Forelimb muscle (tissue), 1 donor: ENCODE data around the gene PDZRN3. TPM values are rescaled to one million over a fixed set of nuclear protein-coding genes. Genes with fewer than 3 reads are reported as not detected.

Source experiments
- DNase-seq: peaks from one replicate; pipeline ENCODE4 v3.0.0-alpha.2; 2013; ENCODE audit warnings: low read depth
- polyA plus RNA-seq: library from polyadenylated mRNA; unstranded; fragments of 120-200 nt; gene quantifications from one replicate; pipeline ENCODE4 v1.2.1, GENCODE V29; 2013; ENCODE audit not compliant: insufficient read length

The PDZRN3 gene
- polyA plus RNA-seq, 1 donor: 69.6 TPM

- DNase-seq: no peak
Measured at GRCh38 chr3:73461547-73461946, 163.2 kb downstream of the PDZRN3 start.

DNA sequence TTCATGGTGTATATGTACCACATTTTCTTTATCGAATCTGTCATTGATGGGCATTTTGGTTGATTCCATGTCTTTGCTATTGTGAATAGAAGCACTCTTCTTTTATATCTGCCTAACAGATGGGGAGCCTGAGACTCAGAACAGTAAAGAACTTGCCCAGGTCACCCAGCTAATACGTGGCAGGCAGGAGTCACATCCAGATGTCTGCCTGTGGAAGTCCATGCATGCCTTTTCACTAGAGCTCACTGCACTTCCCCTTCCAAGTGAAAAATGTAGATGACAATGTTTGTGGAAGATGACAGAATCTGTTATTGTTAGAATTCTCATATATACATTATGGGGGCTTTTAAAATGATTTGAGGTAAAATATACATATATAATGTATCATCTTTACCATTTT lies 165.0 kb downstream of the PDZRN3 start:
- DNase-seq: no peak

DNA sequence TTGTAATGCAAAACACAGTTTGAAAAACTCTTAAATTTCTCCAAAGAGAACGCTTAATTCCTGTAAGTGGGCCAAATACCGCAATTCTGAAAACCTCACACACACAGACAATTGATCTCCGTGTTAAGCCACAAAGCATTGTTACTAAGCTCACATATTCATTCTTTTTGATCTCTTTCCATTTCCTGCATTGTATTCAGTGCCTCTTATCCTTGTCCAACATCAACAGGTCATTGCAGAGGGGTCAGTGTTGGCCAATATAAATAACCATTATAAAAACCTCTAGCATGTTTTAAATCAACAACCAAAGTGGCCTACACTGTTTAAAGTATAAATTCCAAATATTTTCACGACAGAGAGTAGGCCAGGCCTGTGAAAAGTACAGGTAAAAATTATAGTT lies 171.1 kb downstream of the PDZRN3 start:
- no peak for DNase-seq

DNA sequence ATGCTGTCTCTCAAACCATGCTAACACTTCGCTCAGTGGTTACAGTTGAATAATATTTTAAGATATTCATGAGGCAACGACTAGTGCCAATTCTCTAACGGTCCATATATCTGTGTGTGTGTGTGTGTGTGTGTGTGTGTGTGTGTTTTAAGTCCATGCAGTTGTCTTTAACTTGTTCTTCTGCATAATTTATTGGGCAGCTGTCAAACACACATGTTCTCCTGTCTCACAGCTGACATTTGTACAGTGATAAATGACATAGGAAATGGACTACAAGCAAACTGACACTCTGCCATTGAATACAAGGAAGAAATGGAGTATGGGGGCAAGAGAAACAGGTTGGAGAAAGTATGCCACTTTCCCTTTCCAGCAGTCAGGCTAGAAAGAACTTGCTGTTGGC lies 172.0 kb downstream of the PDZRN3 start:
- DNase-seq: no peak

GRCh38 chr3:73451301-73451944 lies 173.3 kb downstream of the PDZRN3 start:
- DNase-seq: no peak

DNA sequence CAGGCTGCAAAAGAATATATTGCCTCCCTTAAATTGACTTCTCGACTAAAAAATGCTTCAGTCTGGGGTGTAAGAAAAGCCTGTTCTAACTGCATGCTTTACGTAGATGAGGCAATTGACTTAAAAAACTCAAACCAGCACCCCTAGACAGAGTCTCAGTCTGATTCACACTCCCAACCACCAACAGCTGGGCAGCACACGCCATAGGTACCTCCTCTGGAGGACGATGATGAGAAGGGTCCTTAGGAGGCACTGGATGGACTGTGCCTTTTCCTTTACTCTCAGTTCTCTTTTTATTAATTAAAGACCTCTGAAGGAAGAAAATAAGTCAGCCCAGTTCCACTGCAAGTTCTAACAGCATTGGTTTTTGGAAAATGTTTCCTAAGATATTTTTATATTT lies 175.0 kb downstream of the PDZRN3 start:
- no peak for DNase-seq

DNA sequence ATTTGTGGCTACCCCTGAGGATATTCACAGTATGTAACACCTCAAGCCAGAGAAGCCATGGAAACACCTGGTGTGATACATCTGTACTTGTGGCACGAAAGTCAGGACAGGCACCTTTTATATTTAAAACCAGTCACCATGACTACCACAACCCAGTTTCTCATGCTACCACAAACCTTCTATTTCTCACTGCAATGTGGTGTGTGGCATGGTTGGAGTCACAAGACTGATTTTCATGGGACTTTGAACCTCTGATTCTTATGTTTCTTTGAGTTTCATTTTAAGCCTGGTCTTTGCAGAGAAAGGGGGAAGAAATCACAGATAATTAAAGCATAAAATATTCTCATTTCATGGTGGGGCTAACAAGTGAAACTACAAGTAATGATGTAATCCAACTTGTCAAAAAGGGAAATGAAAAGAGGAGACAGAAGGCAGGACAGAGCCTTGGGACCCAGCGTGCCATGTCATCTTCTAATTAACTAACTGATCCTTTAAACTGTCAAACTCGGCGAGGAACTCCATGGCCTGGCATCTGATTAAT lies 175.9 kb downstream of the PDZRN3 start:
- DNase-seq: no peak

GRCh38 chr3:73448041-73448440 lies 176.7 kb downstream of the PDZRN3 start:
- no peak for DNase-seq

- no peak for DNase-seq
Measured at GRCh38 chr3:73447111-73447510, 177.6 kb downstream of the PDZRN3 start.

DNA sequence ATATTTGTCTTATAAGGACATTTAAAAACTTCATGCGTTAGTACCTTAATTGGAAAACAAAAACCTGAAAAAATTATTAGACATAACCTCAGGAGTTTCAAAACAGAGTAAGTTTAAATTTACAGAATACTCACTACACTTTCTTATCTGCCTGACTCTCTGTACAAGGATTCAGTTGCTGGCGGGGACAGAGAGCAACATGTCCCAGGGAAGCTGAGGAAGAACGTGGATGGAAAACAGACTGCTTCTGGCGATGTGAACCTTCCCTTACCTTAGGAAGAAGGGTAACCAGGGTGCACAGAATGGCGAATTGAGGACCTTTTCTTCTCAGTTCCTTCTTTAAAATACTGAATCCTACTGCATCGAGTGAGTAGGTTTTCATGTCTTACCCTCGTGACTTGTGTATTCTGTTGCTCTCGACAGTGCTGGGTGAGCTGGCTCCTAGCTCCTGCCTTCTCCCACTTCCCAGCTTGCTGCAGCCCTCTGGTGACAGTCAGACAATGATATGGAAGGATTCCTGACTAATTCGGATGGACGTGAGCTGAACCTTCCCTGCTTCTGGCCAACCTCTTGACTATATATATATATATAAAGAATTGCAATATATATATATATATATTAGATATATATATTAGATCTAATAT lies 178.2 kb downstream of the PDZRN3 start:
- DNase-seq: no peak

GRCh38 chr3:73442886-73443285 lies 181.9 kb downstream of the PDZRN3 start:
- DNase-seq: no peak

GRCh38 chr3:73442152-73442551 lies 182.6 kb downstream of the PDZRN3 start:
- no peak for DNase-seq

DNA sequence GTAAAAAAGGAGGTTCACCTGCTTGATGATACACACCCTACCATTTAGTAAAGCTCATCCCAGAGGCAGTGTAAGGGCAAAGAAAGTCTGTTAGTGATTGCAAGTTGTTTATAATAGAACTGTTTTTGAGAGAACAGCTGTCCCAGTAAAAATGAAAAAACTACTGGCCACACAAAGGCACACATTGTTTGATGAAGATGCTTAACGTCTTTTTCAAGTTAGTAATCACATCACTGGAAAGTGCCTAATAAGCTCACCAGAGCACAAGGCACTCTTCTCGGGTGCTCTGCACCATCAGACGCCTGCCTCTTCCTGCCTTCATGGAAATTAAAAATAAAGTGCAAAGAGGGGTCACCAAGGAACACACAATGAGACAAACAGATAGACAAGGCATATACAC lies 186.9 kb downstream of the PDZRN3 start:
- no peak for DNase-seq

- no peak for DNase-seq
Measured at GRCh38 chr3:73435055-73435454, 189.7 kb downstream of the PDZRN3 start.

DNA sequence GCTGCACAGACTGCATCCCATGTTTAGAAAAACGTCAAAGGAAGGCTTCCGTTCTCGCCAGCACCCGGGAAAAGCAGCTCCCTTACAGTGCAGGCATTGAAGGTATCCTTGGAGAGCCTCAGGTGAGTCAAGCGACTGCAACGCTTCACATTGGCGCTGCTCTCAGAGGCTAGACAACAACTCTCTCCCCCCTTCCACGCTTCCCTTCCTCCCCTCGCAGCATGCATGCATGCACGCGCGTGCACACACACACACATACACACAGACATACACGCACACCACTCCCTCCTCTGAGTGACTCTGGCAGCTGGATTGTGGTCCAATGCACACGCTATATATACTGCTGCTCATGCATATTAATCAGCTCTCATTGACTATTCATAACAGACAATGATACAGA lies 191.1 kb downstream of the PDZRN3 start:
- no peak for DNase-seq

DNA sequence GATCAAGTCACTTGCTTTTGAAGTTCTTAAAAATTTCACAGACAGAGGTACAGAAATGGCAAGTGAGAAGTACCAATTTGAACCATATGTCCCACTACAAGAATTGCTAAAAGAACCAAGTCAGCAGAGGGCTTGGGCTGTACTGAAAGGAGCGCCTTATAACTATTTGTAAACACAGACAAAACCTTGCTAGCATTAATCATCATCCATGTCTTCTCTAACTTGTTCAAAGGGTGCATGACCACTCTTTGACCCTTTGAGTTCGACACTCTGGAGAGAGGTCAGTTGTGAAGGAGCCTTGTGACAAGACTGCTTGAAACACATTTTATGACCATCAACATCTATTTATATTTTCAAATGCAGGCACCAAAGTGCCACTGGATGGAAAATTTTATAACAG lies 191.7 kb downstream of the PDZRN3 start:
- DNase-seq: no peak

GRCh38 chr3:73432706-73433032 lies 192.1 kb downstream of the PDZRN3 start:
- DNase-seq: no peak

- no peak for DNase-seq
Measured at GRCh38 chr3:73432023-73432705, 192.6 kb downstream of the PDZRN3 start.

- DNase-seq: no peak
Measured at GRCh38 chr3:73431183-73431900, 193.4 kb downstream of the PDZRN3 start.

DNA sequence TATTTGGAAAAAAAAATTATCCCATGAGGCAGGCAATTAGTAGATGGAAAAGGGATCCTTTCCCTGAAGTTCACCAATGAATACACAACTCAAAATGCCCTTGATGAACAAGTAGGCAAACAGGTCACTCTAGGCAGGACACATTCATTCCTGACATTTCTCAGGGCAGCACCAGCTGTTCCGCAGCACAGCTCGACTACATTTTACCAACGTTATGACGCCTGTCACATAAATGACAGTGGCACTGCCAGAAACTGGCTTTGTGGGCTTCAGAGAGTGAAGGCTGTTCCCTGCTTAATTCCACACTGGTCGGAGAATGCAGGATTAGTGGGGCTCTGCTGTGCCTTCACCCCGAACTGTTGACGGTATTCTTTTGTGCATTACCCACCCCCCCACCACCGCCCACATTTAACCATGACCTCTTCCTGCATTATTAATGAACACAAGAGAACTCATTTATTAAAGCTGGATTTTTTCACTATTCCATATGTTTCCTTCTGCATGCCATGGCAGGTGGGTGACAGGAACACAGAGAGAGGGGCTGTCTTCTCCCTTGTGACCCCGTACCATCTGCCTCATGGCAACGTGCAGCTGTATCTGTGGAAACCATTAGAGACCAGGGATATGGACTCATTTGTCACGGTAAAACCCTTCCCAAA lies 197.6 kb downstream of the PDZRN3 start:
- DNase-seq: no peak

GRCh38 chr3:73426606-73427005 lies 198.1 kb downstream of the PDZRN3 start:
- no peak for DNase-seq

DNA sequence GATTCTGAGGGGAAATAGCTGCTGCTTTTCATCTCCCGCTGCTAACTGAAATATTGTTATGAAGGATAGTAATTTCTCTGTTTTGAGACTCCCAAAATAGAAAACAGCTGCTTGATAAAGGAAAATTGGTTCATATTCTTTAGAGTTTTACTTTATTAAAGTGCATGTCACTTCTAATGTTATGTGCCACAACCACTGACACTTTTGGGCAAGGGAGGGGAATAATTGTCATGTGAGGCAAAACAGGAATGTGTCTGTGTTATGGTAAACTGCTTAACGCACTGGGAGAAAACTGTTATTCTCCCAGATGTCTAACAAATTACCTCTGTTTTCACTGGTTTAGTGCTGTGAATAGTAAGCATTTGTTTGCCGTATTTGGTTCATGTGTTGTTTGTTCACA lies 201.6 kb downstream of the PDZRN3 start:
- no peak for DNase-seq
